ENCODE measurements around the gene TMEM185B.

GRCh38 chr2:120224256-120224655, 1.1 kb upstream of the TMEM185B start:
- TF ChIP-seq RAD21 (IDR thresholded peaks at IDR 0.05; ENCODE audit: low read depth): no peak
- no peak for TF ChIP-seq CREB1 (IDR thresholded peaks at IDR 0.05; ENCODE audit: low read depth)
- no peak for TF ChIP-seq TAF1 (IDR thresholded peaks at IDR 0.05; ENCODE audit: low read depth)
- no peak for TF ChIP-seq REST (IDR thresholded peaks at IDR 0.05; ENCODE audit: low read depth)
- TF ChIP-seq MAX (IDR thresholded peaks at IDR 0.05): no peak
- no peak for TF ChIP-seq EP300 (IDR thresholded peaks at IDR 0.05; ENCODE audit: borderline replicate concordance)
- no peak for TF ChIP-seq USF1 (IDR thresholded peaks at IDR 0.05)

Measured in Ishikawa (cell line).